ENCODE results near the gene AGBL2.

Gene AGBL2

DNA sequence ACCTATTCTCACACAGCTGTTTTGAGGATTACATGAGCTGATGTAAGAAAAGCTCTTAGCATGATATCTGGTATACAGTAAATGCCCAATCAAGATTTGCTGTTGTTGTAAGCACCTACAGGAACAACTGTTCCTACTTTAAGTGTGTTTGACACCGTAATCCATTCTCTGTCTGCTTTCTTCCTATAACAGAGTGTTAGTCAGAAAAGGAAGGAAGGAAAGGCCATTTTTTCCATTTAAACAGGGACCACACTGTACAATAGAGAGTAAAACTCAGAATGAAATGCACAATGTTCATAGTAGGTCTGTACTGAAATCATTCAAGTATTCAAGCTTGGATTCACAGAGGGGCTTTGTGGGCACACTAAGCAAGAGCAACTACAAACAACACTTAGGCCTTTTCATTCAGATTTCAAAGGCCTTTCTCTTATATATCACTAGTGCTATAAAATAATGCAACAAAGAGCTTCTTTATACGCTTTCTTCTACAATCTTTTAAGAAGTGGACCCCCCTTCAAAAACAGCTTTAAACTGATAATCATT lies 94.3 kb downstream of the AGBL2 start:
- DNase-seq: no peak

DNA sequence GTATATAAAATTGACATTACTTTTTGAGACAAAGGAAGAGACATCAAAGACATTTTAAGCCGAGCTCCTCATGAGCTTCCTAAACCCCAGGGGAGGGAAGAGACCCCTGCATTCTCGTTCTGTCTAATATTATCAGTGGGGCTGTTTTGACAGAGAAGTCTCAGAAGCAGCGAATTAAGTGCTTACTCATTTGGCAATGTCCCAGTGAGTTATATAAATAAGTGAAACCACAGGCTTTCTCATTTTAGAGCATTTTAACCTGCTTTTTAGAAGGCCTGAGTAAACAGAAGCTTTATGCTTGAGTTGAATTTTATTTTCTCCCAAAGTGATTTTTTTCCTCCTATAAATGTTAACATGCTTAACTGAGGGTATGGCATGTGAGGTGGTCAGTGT lies 97.8 kb downstream of the AGBL2 start:
- no peak for DNase-seq

DNA sequence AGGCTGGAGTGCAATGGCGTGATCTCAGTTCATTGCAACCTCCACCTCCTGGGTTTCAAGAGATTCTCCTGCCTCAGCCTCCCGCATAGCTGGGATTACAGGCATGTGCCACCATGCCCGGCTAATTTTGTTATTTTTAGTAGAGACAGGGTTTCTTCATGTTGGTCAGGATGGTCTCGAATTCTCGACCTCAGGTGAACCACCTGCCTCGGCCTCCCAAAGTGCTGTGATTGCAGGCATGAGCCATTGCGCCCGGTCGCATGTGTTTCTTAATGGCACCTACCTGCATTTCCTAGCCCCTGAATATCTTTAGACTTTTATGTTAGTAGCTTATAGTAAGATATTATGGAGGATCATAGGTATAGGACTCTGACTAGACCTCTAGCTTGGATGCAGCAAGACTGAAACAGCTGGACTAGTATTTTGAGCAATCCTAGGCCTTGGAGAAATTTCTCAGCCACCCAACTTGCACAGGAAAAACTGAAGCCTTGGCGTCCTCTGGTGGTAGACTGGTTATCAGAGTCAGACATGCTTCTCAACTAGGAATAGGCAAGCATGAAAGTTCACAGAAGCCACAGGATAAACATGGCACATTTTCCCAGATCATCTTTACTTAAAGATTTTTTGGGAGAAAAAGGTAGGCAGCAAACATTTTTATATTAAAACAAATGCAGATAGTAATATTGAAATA lies 98.3 kb downstream of the AGBL2 start:
- no peak for DNase-seq

DNA sequence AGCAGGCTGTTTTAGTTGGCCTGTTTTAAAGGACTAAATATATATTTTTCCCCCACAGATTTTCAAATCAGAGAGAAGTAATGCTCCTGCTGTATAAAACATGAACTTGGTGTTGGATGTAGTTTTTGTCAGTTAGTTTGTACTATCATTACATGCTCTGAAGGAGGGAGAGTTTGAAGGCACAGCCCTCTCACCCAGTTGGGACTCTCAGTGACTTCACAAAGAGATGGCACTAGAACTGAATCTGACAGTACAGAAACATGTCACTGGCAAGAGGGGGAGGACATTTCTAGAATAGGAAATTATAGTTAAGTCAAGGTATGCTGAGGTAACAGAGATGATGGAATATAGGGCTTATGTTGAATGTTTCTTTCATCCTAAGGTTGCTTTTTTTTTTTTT lies 99.9 kb downstream of the AGBL2 start:
- no peak for DNase-seq

DNA sequence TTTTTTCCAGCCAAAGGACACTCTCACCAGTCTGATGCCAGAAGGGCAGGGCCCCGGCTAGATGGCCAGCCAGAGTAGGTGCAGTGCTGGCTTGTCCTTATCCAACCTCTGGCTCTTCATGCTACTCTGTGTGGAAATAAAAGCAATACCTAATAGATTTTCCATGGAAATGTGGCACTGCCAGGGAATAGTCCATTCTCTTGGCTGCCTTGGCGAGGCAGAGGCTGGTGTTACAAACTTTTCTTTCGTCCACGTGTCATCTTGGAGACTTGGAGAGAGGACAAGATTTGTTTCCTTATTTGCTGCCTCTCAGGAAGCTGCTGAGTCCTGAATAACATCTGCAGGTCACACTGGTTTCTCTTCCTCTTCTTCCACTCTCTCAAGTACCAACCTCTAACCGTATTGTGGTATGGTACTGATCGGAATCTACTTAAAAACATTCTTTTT lies 103.8 kb downstream of the AGBL2 start:
- DNase-seq: no peak

DNA sequence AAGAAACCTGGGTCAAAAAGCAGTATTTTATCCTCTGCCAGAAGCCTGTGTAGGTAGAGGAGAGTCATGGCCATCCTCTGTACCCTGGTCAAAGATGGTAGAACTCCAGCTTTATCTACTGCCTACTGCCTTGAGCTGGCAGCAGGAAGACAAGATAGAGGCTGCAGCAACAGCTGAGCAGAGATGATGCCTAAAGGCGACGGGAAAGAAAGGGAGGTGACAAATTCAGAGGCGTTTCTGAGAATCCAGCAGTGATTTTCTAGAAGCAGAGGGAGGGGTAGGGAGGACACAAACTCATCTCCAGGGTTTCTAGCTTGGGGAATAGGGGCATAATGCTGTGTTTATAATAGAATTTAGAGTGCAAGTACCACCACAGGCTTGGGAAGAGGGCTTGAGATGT lies 105.5 kb downstream of the AGBL2 start:
- DNase-seq: no peak
